ENCODE data around the gene SRRM3. TPM values are rescaled to one million over a fixed set of nuclear protein-coding genes. Genes with fewer than 3 reads are reported as not detected.
A peak's percentile ranks its signal among the peaks of the same experiment; 100 is the strongest.
"Not testable (repeated sequence)": the region's sequence is repeated elsewhere in the genome, so short reads cannot be mapped to it uniquely, and the experiment has no call there.

SRRM3 gene
- total RNA-seq, 1 donor from 2014 or later = 4.0 TPM

- TF ChIP-seq, protein P1, sequence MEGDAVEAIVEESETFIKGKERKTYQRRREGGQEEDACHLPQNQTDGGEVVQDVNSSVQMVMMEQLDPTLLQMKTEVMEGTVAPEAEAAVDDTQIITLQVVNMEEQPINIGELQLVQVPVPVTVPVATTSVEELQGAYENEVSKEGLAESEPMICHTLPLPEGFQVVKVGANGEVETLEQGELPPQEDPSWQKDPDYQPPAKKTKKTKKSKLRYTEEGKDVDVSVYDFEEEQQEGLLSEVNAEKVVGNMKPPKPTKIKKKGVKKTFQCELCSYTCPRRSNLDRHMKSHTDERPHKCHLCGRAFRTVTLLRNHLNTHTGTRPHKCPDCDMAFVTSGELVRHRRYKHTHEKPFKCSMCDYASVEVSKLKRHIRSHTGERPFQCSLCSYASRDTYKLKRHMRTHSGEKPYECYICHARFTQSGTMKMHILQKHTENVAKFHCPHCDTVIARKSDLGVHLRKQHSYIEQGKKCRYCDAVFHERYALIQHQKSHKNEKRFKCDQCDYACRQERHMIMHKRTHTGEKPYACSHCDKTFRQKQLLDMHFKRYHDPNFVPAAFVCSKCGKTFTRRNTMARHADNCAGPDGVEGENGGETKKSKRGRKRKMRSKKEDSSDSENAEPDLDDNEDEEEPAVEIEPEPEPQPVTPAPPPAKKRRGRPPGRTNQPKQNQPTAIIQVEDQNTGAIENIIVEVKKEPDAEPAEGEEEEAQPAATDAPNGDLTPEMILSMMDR (conservative IDR thresholded peaks at IDR 0.05) = no peak
- DNase-seq (ENCODE audit: extremely low spot score, unreplicated experiment) = no peak
- H3K36me3 Mint-ChIP-seq = no peaks in the 10 kb centered on the region
- H3K27me3 Mint-ChIP-seq = no peaks in the 10 kb centered on the region
- H3K4me1 Mint-ChIP-seq (ENCODE audit: unreplicated experiment) = peaks cover 13% of the 10 kb centered on the region
- H3K27ac Mint-ChIP-seq = no peak overlapping the region
- no peak overlapping the region for H3K4me3 Mint-ChIP-seq
- H3K9me3 Mint-ChIP-seq = no peaks in the 10 kb centered on the region
These were observed 108.6 kb downstream of the SRRM3 start for GRCh38 chr7:76310102-76310957.

DNA sequence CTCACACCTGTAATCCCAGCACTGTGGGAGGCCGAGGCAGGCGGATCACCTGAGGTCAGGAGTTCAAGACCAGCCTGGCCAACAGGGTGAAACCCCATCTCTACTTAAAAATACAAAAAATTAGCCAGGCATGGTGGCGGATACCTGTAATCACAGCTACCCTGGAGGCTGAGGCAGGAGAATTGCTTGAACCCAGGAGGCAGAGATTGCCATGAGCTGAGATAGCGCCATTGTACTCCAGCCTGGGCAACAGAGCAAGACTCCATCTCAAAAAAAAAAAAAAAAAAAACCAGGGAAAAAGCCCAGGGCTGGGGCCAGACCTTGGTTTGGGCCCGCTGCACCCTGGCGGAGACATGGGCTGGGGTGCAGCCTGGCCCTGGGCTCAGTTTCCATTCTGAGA, 110.1 kb downstream of the SRRM3 start:
- not testable (repeated sequence) for H3K4me3 Mint-ChIP-seq; H3K36me3 Mint-ChIP-seq; H3K27me3 Mint-ChIP-seq; DNase-seq (ENCODE audit: extremely low spot score, unreplicated experiment); H3K9me3 Mint-ChIP-seq; H3K4me1 Mint-ChIP-seq (ENCODE audit: unreplicated experiment); H3K27ac Mint-ChIP-seq

DNA sequence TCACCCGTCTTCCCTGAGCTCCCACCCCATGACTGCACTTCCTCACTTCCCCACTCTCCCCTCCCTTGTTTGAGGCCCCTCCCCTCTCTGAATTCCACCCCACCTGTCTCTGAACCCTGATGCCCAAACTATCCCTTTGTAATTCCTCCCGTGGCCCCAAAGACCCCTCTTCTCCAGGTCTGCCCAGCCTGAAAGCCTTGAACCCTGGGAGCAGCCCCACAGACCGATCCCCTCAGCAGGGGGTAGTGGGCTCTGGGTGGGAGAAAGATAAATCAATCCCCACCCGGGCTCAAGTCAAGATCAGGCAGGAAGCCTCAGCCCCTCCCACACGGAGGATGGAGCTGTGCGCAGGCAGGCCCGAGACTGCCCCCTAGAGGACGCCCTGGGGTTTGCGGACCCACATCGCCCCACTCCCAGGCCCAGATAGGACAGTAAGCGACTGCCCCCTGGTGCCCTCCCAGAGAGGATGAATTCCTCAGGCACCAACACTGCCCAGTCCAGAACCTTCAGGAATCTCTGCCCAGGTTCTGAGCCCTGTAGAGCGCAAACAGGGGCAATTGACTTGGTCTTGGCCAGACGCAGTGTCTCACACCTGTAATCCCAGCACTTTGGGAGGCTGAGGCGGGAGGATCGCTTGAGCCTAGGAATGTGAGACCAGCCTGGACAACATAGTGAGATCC, 112.5 kb downstream of the SRRM3 start:
- no peaks in the 10 kb centered on the region for H3K36me3 Mint-ChIP-seq
- peaks cover 21% of the 10 kb centered on the region for H3K4me1 Mint-ChIP-seq (ENCODE audit: unreplicated experiment)
- H3K9me3 Mint-ChIP-seq = no peaks in the 10 kb centered on the region
- DNase-seq (ENCODE audit: extremely low spot score, unreplicated experiment) = peak; percentile 96
- H3K27me3 Mint-ChIP-seq = no peaks in the 10 kb centered on the region
- H3K27ac Mint-ChIP-seq = peak overlapping the region; percentile 46
- TF ChIP-seq, protein P1 (conservative IDR thresholded peaks at IDR 0.05) = peak; percentile 100
- H3K4me3 Mint-ChIP-seq = peak overlapping the region; percentile 39

DNA sequence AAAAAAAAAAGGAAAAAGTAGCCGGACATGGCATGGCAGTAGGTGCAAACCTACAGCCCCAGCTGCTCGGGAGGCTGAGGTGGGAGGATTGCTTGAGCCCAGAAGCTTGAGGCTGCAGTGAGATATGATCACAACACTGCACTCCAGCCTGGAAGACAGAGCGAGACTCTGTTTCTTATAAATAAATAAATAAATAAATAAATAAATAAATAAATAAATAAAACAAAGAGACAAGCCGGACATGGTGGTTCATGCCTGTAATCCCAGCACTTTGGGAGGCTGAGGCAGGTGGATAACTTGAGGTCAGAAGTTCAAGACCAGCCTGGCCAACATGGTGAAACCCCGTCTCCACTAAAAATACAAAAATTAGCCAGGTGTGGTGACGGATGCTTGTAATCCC, 113.0 kb downstream of the SRRM3 start:
- H3K36me3 Mint-ChIP-seq; H3K27ac Mint-ChIP-seq; H3K27me3 Mint-ChIP-seq; H3K4me3 Mint-ChIP-seq; DNase-seq (ENCODE audit: extremely low spot score, unreplicated experiment); H3K9me3 Mint-ChIP-seq: not testable (repeated sequence)
- H3K4me1 Mint-ChIP-seq (ENCODE audit: unreplicated experiment) = peaks cover 23% of the 10 kb centered on the region

- no peaks in the 10 kb centered on the region for H3K36me3 Mint-ChIP-seq
These were observed 113.7 kb downstream of the SRRM3 start for GRCh38 chr7:76315364-76315763.

DNA sequence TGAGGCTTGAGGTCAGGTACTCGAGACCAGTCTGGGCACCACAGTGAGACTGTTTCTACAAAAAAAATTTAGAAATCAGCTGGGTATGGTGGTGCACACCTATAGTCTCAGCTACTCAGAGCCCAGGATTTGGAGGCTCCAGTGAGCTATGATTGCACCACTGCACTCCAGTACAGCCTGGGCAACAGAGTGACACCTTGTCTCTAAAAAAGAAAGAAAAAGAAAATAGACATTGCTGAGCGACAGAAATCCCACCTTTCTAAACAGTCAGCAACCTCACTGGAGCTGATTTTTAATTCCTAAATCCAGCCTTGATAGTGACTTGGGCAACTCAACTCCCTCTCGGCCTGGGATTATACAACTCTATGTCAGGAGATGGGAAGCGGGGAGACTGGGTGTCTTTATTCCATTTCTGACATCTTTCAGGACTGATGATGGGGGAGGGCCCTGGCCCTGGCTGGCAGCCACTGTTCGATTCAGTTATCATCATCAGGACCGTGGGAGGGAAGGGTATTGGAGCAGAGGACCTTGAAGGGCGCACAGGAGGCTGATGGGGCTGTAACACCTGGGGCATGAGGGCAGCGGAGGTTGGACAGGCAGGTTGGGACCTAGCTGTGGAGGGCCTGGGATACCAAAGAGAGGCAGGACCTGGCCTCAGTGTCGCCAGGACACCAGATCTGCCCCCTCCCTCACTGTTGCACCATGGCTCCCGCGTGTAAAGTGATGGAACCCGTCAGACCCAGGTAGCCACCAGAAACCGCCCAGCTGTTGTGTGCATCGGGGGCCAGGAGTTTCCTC, 115.5 kb downstream of the SRRM3 start:
- H3K36me3 Mint-ChIP-seq = peaks cover 4% of the 10 kb centered on the region
- peak overlapping the region; percentile 93 for H3K27ac Mint-ChIP-seq
- TF ChIP-seq, protein P1 (conservative IDR thresholded peaks at IDR 0.05) = no peak
- H3K27me3 Mint-ChIP-seq = no peaks in the 10 kb centered on the region
- no peak for DNase-seq (ENCODE audit: extremely low spot score, unreplicated experiment)
- H3K9me3 Mint-ChIP-seq = no peaks in the 10 kb centered on the region
- peaks cover 23% of the 10 kb centered on the region for H3K4me1 Mint-ChIP-seq (ENCODE audit: unreplicated experiment)
- H3K4me3 Mint-ChIP-seq = peak overlapping the region; percentile 94

More at GRCh38 chr7:76315364-76315763, 113.7 kb downstream of the SRRM3 start:
- Mint-ChIP-seq H3K4me1 (ENCODE audit: unreplicated experiment) (peaks cover 23% of the 10 kb centered on the region), H3K27ac (no peak overlapping the region), H3K9me3 (no peaks in the 10 kb centered on the region), H3K4me3 (no peak overlapping the region), H3K27me3 (no peaks in the 10 kb centered on the region)
- DNase-seq (ENCODE audit: extremely low spot score, unreplicated experiment) = no peak
- TF ChIP-seq, protein P1 (conservative IDR thresholded peaks at IDR 0.05) = no peak
